K562 (cell line): Measurements from ENCODE around the gene PALM3. TPM values are rescaled to one million over a fixed set of nuclear protein-coding genes. Genes with fewer than 3 reads are reported as not detected.
A peak's percentile ranks its signal among the peaks of the same experiment; 100 is the strongest.

Source experiments
- CXXC5 ChIP-seq: fragments of 250-450 bp; sonication (Bioruptor Pico); IDR thresholded peaks from 2 replicates; pipeline ENCODE4 v1.8.0; 2022; ENCODE audit warnings: inconsistent platforms, mild to moderate bottlenecking, moderate library complexity
- ELK1 ChIP-seq: sonication (generic); formaldehyde crosslinking; IDR thresholded peaks from 2 replicates; pipeline ENCODE4 v1.8.1; 2022; ENCODE audit warnings: missing genetic modification reagents
- EP300 ChIP-seq: IDR thresholded peaks from 2 replicates; pipeline ENCODE4 v1.6.1; 2012; ENCODE audit warnings: low read length, improper control_type of control experiment
- HMGN3 ChIP-seq: IDR thresholded peaks from 2 replicates; pipeline ENCODE4 v1.6.1; 2011; ENCODE audit warnings: borderline replicate concordance, low read depth, mild to moderate bottlenecking, mixed read lengths, low read length; ENCODE audit not compliant: insufficient read length; ENCODE audit errors: extremely low read depth
- HOMEZ ChIP-seq: fragments of 250-450 bp; sonication (Bioruptor Pico); IDR thresholded peaks from 2 replicates; pipeline ENCODE4 v1.4.0; 2020; ENCODE audit warnings: mild to moderate bottlenecking, moderate library complexity
- KDM2B ChIP-seq: fragments of 250-450 bp; sonication (Bioruptor Pico); IDR thresholded peaks from 2 replicates; pipeline ENCODE4 v1.8.0; 2021; ENCODE audit warnings: mild to moderate bottlenecking, moderate library complexity
- KLF10 ChIP-seq: fragments of 250-450 bp; sonication (Bioruptor Pico); IDR thresholded peaks from 2 replicates; pipeline ENCODE4 v1.6.1; 2021; ENCODE audit warnings: matching md5 sums
- LEF1 ChIP-seq: fragments of 450-650 bp; IDR thresholded peaks from 2 replicates; pipeline ENCODE4 v1.6.1; 2016; ENCODE audit warnings: mild to moderate bottlenecking
- MCM2 ChIP-seq: fragments of 450-650 bp; IDR thresholded peaks from 2 replicates; pipeline ENCODE4 v1.6.1; 2017; ENCODE audit warnings: low read depth, mild to moderate bottlenecking
- MITF ChIP-seq: IDR thresholded peaks from 2 replicates; pipeline ENCODE4 v1.6.1; 2014; ENCODE audit warnings: antibody characterized with exemption
- POLR3G ChIP-seq: IDR thresholded peaks from 2 replicates; pipeline ENCODE4 v1.6.1; 2011; ENCODE audit not compliant: insufficient read length, insufficient replicate concordance; ENCODE audit errors: extremely low read depth
- RBM14 ChIP-seq: fragments of 200-400 bp; formaldehyde crosslinking; IDR thresholded peaks from 2 replicates; pipeline ENCODE4 v1.6.1; 2018; ENCODE audit warnings: low read depth, mild to moderate bottlenecking, low read length, moderate library complexity, borderline replicate concordance; ENCODE audit not compliant: insufficient read depth
- RNF2 ChIP-seq: sonication (generic); IDR thresholded peaks from 2 replicates; pipeline ENCODE4 v1.6.1; 2016
- TOE1 ChIP-seq, 2 experiments: fragments of 450-650 bp in 1 of 2; sonication (generic) in 1 of 2; formaldehyde crosslinking in 1 of 2; IDR thresholded peaks; 2 replicates each; pipeline versions ENCODE4 v1.7.1 to v1.8.0; 2016 to 2022; ENCODE audit warnings: borderline replicate concordance in 2 of 2, mild to moderate bottlenecking in 2 of 2, antibody characterized with exemption in 1 of 2, inconsistent platforms in 1 of 2, low read depth in 1 of 2, missing genetic modification reagents in 1 of 2, moderate library complexity in 1 of 2
- ZNF280B ChIP-seq: fragments of 250-450 bp; sonication (Bioruptor Pico); IDR thresholded peaks from 2 replicates; pipeline ENCODE4 v1.5.1; 2021; ENCODE audit warnings: mild to moderate bottlenecking
- ZNF398 ChIP-seq: fragments of 250-450 bp; sonication (Bioruptor Pico); IDR thresholded peaks from 2 replicates; pipeline ENCODE4 v1.8.0; 2021; ENCODE audit warnings: moderate library complexity, mild to moderate bottlenecking, inconsistent platforms
- polyA plus RNA-seq, 8 experiments: library from polyadenylated mRNA; depleted of rRNA in 4 of 8; stranded (reverse) in 5 of 8; unstranded in 3 of 8; fragments of >200 nt; fragmentation: Nextera tagmentation in 2 of 8; fragmentation: Illumina TruSeq in 1 of 8; extraction: Ambion mirVana in 2 of 8; extraction: Trizol in 1 of 8; gene quantifications; 2 replicates each; pipeline versions ENCODE4 v1.2.1 to v1.2.3, GENCODE V29; 2011 to 2014; ENCODE audit warnings: inconsistent platforms in 1 of 8, missing spikeins in 1 of 8
- total RNA-seq, 7 experiments: library from RNA; depleted of rRNA in 6 of 7; stranded (reverse); fragments of >200 nt in 6 of 7; fragmentation: Illumina TruSeq in 2 of 7; extraction: Trizol in 2 of 7; gene quantifications; 2 replicates each; pipeline versions ENCODE4 v1.2.1 to v1.2.3, GENCODE V29; 2011 to 2021; ENCODE audit warnings: low replicate concordance in 1 of 7
- TF ChIP-seq, protein P1 (sequence below): sonication (generic); formaldehyde crosslinking; IDR thresholded peaks from 2 replicates; pipeline ENCODE4 v1.8.1; 2023; ENCODE audit warnings: mild to moderate bottlenecking, missing genetic modification reagents

The PALM3 gene
- total and polyA plus RNA-seq, 9 of the 15 experiments (the other 6 are each of a cell fraction or from before 2014, with no cell fraction given) = 0.07 to 9.3 (median 3.3) TPM

DNA sequence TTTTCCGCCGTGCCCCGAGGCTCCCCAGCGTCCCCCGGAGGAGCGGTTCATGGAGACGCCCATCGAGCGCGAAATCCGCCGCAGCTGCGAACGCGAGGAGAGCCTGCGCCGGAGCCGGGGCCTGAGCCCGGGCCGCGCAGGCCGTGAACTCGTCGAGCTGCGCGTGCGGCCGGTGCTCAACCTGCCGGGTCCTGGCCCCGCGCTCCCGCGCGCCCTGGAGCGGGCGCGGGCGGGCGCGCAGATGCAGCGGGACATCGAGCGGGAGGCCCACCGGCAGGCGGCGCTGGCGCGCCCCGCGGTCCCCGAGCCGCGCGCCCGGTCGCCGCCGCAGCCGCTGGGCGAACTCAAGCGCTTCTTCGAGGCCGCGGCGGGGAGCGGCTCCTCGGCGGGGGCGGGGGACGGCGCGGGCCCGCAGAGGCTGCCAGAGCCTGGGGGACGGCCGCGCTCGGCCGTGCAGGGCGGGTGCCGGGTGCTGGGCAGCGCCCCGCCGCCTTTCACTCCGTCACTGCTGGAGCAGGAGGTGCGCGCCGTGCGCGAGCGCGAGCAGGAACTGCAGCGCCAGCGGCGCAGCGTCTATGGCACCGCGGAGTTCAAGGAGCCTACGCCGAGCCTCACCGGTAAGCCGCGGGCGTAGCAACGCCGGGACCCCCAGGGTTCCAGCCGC is 11.5 kb upstream of the PALM3 start (continued):
- TF ChIP-seq RNF2 (no peak), LEF1 (no peak), ZNF280B (CRISPR knock-in tag) (no peak), EP300 (no peak), ZNF398 (CRISPR knock-in tag) (no peak), ELK1 (CRISPR knock-in tag) (no peak), POLR3G (no peak), CXXC5 (CRISPR knock-in tag) (peak; percentile 92), KLF10 (CRISPR knock-in tag) (no peak), MCM2 (no peak), TOE1 (IDR thresholded peaks at IDR 0.05; ENCODE audit: borderline replicate concordance) (no peak), TOE1 (CRISPR knock-in tag; IDR thresholded peaks at IDR 0.05; ENCODE audit: borderline replicate concordance, low read depth) (no peak), HMGN3 (peak; percentile 80), HOMEZ (no peak), KDM2B (CRISPR knock-in tag) (peak; percentile 96; the same call in 1 of the 2 replicates), MITF (no peak), RBM14 (no peak)
- TF ChIP-seq, protein P1, sequence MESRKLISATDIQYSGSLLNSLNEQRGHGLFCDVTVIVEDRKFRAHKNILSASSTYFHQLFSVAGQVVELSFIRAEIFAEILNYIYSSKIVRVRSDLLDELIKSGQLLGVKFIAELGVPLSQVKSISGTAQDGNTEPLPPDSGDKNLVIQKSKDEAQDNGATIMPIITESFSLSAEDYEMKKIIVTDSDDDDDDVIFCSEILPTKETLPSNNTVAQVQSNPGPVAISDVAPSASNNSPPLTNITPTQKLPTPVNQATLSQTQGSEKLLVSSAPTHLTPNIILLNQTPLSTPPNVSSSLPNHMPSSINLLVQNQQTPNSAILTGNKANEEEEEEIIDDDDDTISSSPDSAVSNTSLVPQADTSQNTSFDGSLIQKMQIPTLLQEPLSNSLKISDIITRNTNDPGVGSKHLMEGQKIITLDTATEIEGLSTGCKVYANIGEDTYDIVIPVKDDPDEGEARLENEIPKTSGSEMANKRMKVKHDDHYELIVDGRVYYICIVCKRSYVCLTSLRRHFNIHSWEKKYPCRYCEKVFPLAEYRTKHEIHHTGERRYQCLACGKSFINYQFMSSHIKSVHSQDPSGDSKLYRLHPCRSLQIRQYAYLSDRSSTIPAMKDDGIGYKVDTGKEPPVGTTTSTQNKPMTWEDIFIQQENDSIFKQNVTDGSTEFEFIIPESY = 0 out of 2 replicates have a peak, but pooled peaks have one; percentile 6
